HG02852 (cell line): ENCODE data around the gene TEX26.
A peak's percentile ranks its signal among the peaks of the same experiment; 100 is the strongest.

ENCODE experiments used
- ATAC-seq: cut with Tn5 transposase; IDR thresholded peaks from one replicate; pipeline ENCODE4 v1.9.1; 2021; ENCODE audit warnings: mild to moderate bottlenecking, moderate library complexity; ENCODE audit not compliant: unreplicated experiment

TEX26 gene

DNA sequence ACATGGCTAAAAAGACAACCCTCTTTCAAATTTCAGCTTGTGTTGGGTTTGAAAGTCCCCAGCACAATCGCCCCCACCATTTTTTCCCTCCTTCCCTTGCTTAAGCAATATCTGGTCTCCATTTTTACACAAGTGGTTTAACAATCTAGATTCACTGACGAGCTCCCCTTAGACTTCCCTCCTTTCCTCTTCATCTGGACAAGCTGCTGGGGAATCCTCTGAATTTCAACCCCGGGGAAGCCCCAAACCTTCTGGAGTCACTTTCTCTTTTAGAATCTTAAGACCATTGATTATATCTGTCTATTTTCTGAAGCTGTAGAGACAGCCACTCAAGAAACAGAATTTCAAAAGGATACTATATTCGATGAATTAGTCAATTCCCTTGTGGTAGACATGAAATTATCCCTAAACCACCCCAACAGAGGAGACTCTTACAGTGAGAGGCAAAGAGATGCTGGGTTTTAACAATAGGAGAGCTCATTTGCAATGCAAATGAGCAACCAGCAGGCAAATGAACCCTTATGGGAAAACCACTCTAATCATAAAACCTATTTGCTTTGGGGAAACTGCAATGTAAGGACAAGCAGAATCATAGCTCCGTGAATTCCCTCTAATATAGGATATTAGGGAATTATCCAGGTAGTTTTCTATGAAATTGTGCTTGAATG is 78.9 kb downstream of the TEX26 start:
- peak; percentile 51 for ATAC-seq

DNA sequence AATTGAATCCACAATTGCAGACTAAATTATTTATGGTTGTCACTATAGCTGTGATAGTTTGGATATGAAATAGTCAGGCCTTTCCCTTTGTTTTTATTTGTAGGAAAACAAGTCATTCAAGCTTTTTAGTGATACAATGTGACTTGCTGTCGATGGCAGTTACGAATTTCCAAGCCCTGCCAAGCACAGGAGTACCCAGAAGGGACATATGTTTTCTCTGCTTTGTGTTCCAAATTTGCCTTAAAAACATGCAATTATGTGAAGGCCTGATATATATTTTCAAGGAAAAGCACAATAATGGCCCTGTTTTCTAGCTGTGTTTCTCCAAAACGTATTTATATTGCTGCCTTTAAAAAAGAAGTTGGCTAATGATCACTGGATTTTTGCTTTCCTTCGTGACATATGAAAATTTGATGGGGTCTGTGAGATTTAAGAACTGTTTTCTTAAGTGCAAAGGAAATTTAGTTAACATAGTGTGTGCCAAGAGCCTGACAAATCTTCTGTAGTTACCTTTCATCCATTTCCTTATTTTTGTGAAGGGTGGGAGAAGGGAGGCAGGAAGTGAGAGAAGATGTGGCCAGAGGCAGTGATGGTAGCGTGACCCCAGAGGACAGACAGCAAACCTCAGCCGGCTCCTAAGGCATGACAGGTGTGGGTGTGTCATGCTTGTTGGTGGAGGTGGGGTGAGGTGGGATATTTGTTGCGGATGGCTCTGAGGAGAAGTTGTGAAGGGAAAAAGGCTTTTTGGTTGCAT is 79.6 kb downstream of the TEX26 start:
- no peak for ATAC-seq

DNA sequence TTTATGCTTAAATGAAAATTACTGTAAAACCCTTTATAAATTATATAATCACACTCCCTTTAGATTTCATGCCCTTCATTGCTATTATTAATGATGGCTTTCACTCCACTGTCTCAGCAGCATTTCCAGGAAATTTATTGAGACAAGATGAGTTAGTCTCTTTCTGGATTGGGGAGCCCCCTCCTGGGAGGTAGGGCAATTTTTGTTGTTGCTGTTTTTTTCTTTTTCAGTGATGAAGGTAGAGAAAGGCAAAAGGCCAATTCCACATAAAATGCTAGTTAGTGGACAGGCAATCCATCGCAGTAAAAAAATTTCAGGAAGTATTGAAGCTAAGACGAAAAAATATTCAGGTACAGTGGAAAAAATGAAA is 80.2 kb downstream of the TEX26 start:
- ATAC-seq, result no peak

DNA sequence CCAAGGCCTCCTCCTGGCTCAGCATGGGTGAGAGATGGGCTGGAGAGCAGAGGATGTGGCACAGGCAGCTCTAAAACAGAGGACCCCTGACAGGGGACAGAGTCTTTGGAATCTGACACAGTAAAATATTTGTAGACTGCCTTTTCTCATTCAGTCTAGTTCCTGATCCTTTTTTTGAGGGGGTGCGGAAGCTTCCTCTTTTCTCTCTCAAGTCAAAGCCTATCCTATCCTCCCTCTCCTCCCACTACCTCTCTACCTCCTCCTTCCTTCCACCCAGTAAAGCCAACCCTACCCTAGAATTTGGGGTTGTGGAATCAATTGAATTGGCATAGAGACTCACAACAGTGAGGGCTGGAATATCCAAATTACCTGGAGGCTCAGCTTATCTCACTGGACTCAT is 82.0 kb downstream of the TEX26 start:
- ATAC-seq, result no peak

DNA sequence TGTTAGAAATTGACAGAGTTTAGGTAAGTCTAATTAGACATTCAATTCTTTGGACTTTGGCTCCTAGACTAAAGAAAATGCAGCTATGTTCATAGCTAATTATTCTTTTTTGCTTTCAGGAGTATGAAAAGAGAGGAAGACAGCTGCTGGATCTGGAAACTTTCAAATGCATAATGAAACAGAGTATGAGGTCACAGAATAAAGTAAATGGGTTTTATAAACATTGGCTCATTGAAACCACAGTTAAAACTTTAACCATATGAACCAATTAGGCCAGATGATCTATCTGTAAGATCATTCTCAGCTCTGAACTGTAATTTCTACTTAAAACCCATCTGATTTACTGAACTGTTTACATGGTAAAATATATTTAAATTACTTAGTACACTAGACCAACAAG is 82.7 kb downstream of the TEX26 start:
- ATAC-seq, result no peak

DNA sequence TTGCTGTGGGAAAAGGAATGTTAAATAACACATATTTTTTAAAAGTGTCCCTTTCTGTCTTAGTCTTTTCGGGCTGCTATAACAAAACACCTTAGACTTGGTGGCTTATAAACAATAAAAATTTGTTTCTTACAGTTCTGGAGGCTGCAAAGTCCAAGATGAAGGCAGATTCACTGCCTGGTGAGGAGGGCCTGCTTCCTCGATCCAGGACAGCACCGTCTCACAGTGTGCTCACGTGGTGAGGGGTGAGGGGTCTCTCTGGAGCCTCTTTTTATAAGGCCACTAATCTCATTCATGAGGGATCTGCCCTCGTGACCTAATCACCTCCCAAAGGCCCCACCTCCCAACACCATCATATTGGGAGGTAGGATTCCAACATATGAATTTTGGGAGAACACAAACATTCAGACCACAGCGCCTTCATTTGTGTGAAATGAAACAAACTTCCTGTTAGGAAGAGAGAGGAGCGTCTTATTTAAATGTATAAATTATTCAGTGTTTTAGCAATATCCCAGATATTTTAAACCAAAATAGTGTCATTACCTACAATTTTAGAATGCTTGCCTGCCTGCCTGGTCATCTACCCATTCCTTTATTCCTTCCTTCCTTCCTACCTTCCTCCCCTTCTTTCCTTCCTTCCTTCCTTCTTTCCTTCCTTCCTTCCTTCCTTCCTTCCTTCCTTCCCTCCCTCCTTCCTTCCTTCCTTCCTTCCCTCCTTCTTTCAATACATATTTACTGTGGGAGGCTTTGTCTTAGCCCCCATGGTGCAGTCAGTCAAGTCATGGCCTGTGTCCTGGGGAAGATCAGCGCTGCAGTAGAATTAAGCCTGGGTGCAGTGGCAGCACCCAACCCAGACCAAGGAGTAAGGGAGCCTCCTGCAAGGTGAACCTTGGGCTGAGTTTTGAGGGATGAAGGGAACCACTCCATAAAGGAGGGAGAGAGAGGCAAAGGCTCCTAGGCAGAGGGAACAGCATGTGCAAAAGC is 84.2 kb downstream of the TEX26 start:
- no peak for ATAC-seq

DNA sequence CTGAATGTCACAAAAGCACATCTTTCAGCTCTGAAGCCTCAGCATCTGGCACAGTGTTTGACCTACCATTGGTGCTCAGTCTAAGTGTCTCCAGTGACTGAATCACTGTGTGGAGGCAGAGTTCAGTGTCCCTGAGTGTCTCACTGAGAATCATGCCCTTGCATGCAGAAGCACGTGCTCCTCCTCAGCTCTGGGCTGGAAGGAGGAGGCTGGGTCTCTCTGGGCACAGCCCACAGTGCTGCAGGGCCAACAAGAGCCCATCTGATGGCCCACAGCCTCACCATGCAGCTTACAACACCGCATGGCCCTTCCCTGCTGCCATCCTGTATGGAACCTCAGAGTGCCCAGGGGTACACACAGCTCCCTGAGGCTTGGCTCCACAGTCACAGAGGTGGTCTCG is 86.1 kb downstream of the TEX26 start:
- ATAC-seq, result no peak

DNA sequence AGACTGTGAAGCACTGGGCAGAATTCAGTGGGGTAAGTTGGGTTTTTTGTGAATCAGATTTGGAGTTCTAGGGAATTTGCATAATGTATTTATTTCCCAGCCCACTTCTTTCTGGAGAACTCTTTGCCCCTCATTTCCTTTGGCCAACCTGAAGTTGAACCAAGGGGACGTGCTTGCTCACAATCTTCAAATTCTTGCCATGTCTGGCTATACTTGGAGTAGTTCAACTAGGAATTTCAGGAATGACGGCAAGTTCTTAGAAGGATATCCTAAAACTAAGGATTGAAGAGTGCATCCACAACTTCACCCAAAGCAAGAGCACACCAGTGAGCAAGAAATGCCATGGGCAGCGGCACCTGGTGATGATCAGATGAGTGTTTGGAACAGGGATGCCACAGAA is 88.5 kb downstream of the TEX26 start:
- ATAC-seq, result no peak

DNA sequence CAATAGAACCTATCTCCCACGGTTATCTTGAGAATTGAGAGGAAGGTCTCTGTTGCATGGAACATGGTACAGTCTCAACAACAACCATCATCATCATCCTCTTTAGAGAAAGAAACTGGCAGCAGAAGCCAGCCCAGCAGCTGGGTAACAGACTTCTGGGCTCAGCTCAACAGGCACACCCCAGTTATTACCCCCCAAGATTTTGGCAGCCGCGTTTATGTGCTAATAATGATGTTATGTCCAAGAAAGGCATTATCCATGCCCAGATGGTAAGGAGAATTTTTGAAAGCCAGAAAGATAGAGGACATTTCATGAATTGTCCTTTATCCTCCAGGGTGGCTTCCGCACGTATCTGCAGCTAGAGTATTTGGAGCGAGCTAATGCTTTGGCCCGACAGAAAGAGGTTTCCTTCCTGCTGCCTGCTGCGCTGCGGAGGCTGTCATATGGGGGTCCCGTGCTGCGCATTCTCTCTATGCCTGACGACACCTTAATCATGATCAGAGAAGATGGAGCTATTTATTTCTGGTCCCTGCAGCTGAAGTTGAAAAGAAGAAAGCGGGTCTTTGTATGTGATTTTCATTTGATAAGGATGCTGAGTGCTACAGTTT is 89.9 kb downstream of the TEX26 start:
- ATAC-seq, result no peak

DNA sequence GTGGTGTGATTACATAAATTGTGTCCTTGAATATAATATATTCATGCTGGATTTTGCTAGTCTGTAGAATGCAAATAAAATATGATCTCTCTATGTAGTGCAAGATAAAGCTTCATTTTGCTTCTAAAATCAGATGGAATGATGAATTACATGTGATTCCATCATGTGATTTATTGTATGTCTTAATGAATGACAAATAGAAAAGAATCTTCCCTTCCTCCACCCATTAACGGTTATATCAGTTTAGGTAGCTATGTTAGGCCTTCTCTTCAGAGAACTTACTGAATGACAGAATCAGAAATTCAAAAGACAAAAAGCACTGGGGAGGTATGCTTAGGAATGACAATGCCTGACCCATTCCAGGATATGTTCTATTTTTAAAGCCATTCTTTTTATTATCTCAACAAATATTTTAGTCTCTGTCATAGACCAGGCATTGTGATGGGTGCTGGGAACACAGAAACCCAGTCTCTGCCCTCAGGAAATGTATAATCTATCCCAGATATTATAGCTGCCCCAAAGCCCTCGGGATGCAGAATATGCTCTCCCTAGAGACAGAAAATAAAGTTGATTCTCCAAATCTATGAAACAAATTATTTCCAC is 90.6 kb downstream of the TEX26 start:
- ATAC-seq, result no peak
